22Rv1 (cell line): ENCODE measurements around the gene TEK.

ENCODE experiments used
- H3K27ac ChIP-seq: fragments of 450-650 bp; 2 replicates; pipeline ENCODE4 v1.5.1; 2017
- CTCF ChIP-seq: fragments of 450-650 bp; IDR thresholded peaks from 2 replicates; pipeline ENCODE4 v1.5.1; 2017; ENCODE audit warnings: mild to moderate bottlenecking
- ZFX ChIP-seq: fragments of 450-650 bp; IDR thresholded peaks from 2 replicates; pipeline ENCODE4 v1.6.1; 2017; ENCODE audit warnings: antibody characterized with exemption, borderline replicate concordance

The TEK gene

GRCh38 chr9:27108981-27109541 lies at the start of gene TEK:
TSS of gene TEK (plus strand) at chr9:27109225. CDS start at chr9:27109591, 366 bp downstream.
- H3K27ac ChIP-seq = no peak within 1 kb of the TSS
- no peak for TF ChIP-seq ZFX
- TF ChIP-seq CTCF = no peak

- TF ChIP-seq ZFX (no peak), CTCF (no peak)
- H3K27ac ChIP-seq = no peak overlapping the region
These were observed 49.6 kb upstream of the TEK start for GRCh38 chr9:27059412-27059811.

GRCh38 chr9:27059907-27060306 lies 49.1 kb upstream of the TEK start:
- no peak overlapping the region for H3K27ac ChIP-seq
- TF ChIP-seq ZFX (no peak), CTCF (no peak)

GRCh38 chr9:27065288-27065687 lies 43.7 kb upstream of the TEK start:
- TF ChIP-seq ZFX = no peak
- TF ChIP-seq CTCF = no peak
- H3K27ac ChIP-seq = no peak overlapping the region

- no peak for TF ChIP-seq ZFX
- no peak overlapping the region for H3K27ac ChIP-seq
These were observed 34.9 kb upstream of the TEK start for GRCh38 chr9:27073841-27074728.

GRCh38 chr9:27078685-27079084 lies 30.3 kb upstream of the TEK start:
- peak overlapping the region; percentile 53 for H3K27ac ChIP-seq

GRCh38 chr9:27085456-27085855 lies 23.6 kb upstream of the TEK start:
- TF ChIP-seq CTCF (no peak), ZFX (no peak)
- no peak overlapping the region for H3K27ac ChIP-seq

More at GRCh38 chr9:27078685-27079084, 30.3 kb upstream of the TEK start:
- no peak for TF ChIP-seq CTCF
- TF ChIP-seq ZFX = no peak
